Activated CD8-positive, alpha-beta memory T cell treated with anti-CD3 and anti-CD28 coated beads, Interleukin-2, amount 50 U/mL, for 4 hours (primary cell): ENCODE results near the gene HLA-F.

Experiments
- DNase-seq: peaks from one replicate; pipeline ENCODE4 v3.0.0-alpha.2; 2020

Gene HLA-F

DNA sequence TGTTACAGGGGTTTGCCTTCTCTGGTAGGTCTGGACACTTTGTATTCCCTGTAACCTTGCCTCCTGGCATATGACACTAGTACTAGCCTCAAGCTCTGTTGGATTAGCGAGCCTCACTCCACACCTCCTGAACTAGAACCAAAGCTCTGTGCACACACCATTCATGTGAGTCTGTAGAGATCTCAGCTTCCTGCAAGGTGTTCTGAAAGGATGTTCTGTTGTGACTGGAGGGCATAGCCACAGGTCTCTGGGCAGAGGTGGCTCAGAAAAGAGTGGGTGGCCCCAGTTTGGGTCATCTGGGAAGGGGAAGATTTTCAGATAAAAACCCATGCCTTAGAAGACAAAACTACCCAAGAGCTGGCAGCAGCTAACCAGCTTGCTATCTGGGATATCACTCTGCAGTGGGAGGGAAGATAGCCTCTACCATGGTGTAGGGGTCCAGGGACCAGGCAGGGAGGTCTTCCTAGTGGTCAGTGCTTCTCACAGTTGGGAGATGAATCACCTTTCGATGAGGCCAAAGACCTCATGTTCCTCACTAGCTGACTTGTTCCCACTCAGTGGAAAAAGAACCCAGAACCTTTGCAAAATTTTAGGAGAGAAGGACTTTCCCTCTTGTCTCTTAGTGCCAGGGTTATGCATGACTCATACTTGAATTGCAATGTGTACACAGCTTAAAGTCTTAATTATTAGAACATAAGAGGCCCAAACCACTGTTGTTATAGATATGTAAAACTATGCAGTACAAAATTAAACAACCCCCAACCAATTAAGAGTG lies 41.4 kb downstream of the HLA-F start:
- no peak for DNase-seq

DNA sequence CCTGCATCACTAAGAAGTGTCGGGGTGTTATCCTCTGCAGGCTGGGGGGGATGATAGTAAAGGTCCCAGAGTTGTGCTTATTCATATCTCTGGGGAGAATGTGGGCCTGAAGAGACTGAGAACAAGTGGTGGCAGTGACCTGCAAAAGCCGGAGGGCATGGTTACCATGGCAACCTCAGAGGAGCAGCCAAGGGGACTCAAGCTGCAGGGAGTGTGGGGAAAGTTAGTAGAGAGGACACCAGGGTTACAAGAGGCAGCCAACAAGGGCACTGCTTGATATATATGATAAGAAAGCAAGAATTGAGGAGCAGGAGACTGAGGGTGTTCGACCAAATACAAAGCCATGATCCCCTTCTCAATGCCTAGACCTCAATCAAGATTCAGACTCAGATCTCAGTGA lies 46.1 kb downstream of the HLA-F start:
- no peak for DNase-seq

DNA sequence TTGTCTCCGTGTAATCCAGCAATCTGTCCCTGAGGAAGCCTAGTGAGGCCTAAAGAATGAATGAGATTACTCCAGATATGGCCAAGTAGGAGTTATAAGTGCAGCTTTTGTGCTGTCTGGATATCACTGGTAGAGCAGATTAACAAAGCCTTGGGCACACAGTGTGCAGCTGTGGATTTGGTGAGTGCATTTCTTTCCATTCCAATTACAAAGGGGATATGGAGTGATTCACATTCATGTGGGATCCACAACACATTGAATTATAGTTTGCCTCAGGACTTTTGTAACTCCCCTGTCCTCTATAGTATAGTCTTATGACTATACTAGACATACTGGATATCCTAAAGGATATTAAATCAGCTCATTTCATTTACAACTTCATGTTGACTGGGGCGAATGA lies 47.1 kb downstream of the HLA-F start:
- DNase-seq, result no peak

DNA sequence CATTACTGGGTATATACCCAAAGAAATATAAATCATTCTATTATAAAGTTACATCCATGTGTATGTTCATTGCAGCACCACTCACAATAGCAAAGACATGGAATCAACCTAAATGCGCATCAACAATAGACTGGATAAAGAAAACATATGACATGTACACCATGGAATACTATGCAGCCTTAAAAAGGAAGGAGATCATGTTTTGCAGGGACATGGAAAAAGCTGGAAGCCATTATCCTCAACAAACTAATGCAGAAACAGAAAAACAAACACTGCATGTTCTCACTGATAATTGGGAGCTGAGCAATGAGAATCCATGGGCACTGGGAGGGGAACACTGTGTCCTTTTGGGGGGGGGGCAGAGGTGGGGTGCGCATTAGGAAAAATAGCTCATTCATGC lies 53.5 kb downstream of the HLA-F start:
- DNase-seq, result no peak
